Stimulated activated naive CD8-positive, alpha-beta T cell treated with anti-CD3 and anti-CD28 coated beads, Interleukin-15, Interleukin-2, amounts not matched to agents 100 ng/mL and 50 ng/mL, for 24 hours (primary cell): Measurements from ENCODE around the gene USP25.

Experiments used
- H3K27ac Mint-ChIP-seq: one replicate; pipeline ENCODE4 v1.8.0; 2021; ENCODE audit warnings: mild to moderate bottlenecking, mixed read lengths
- H3K27me3 Mint-ChIP-seq: one replicate; pipeline ENCODE4 v1.8.0; 2021; ENCODE audit warnings: mixed read lengths
- H3K36me3 Mint-ChIP-seq: one replicate; pipeline ENCODE4 v1.8.0; 2021; ENCODE audit warnings: low read depth, mixed read lengths
- H3K4me1 Mint-ChIP-seq: one replicate; pipeline ENCODE4 v1.8.0; 2021; ENCODE audit warnings: low read depth, mixed read lengths
- H3K4me3 Mint-ChIP-seq: one replicate; pipeline ENCODE4 v1.8.0; 2021; ENCODE audit warnings: mild to moderate bottlenecking, mixed read lengths
- H3K9me3 Mint-ChIP-seq: one replicate; pipeline ENCODE4 v1.8.0; 2021; ENCODE audit warnings: mixed read lengths

USP25 gene

DNA sequence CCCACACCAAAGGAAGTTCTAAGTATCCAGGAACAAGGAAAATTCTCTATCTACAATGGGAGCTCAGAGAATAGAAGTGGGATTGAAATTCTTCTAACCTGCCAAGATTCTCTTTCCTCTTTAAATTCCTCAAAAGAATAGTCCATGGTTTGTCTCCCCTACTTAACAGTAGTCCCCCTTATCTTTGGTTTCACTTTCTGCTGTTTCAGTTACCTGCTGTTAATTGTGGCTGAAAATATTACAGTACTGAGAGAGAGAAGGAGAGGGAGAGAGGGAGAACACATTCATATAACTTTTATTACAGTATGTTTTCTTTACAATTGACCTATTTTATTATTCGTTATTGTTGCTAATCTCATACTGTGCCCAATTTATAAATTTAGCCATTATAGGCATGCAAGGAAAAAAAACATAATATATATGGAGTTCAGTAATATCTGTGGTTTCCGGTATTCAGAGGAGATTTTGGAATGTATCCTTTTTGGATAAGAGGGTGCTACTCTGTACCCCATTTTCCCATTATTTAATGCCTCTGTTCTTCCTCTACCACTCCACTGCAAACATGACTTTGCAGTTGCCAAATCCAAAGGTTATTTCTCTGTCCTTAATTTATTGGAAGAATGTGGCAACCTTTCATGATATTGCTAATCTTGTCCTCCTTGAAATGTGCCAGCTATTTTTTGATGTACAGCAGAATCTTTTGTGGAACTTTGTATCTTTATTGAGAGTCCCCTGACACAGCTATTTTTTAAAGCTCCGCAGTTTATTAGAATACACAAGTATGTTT, 68.0 kb downstream of the USP25 start:
- Mint-ChIP-seq H3K4me1 (peaks cover 54% of the 10 kb centered on the region), H3K36me3 (peaks cover 39% of the 10 kb centered on the region), H3K27ac (no peak overlapping the region), H3K27me3 (no peaks in the 10 kb centered on the region), H3K4me3 (no peak overlapping the region), H3K9me3 (no peaks in the 10 kb centered on the region)

DNA sequence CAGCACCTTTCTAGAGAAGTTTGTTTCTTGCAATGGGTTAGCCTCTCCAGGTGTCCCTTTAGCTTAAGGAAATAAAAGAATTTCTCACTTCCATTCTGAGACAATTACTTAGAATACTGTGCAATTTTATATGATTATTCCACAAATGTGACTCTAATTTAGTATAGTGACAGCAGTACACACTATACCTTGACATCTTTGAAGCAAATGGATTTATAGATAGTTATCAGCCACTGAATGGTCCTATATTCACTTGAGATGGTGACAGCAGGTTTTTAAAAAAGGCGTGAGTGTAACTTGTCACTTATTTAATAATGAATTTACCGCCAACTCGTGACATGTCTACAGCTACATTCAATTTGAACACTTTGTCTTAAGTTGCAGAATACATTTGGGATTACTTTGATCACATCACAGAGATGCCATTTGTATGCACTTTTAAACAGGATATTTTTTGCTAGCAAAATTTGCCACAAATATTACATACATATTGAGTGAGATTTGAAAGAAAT, 71.6 kb downstream of the USP25 start:
- Mint-ChIP-seq H3K4me1 (peaks cover 36% of the 10 kb centered on the region), H3K27ac (no peak overlapping the region)

DNA sequence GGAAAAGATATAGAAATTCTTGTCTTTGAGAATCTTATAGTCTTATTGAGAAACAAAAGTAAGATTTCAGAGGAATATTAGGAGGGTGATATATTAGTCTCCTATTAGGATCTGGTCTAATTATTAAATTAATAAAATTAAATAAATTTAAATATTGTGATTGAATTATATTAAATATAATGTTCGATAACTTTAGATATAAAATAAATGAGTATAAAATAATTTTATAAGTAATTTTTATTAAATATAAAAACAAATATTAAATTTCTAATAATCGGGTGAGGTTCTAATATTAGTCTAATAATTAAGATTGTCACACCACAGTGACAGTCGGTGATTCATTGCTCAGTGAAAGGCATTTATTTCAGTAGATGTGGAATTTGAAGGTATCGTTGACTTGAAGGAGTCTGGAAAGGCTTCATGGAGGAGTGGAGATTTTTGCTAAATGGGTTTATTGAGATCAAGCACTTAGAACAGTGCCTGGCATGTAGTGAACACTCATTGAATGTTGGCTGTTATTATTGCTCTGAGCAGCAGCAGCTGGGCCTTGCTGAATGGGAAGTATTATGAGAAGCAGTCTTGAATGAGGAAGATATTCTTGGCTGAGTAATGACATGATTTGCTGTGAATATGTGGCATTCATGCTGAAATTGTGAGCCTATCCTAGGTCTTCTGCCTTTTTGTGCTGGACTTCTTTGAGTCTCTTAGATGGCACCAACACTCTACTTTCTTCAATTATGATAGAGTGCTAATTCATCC, 74.6 kb downstream of the USP25 start:
- Mint-ChIP-seq H3K4me3 (no peak overlapping the region), H3K9me3 (no peaks in the 10 kb centered on the region), H3K36me3 (peaks cover 47% of the 10 kb centered on the region), H3K4me1 (peaks cover 9% of the 10 kb centered on the region), H3K27me3 (no peaks in the 10 kb centered on the region), H3K27ac (no peak overlapping the region)

More for the DNA sequence above, 71.6 kb downstream of the USP25 start:
- Mint-ChIP-seq H3K36me3 (peaks cover 43% of the 10 kb centered on the region), H3K9me3 (no peaks in the 10 kb centered on the region), H3K27me3 (no peaks in the 10 kb centered on the region), H3K4me3 (no peak overlapping the region)

DNA sequence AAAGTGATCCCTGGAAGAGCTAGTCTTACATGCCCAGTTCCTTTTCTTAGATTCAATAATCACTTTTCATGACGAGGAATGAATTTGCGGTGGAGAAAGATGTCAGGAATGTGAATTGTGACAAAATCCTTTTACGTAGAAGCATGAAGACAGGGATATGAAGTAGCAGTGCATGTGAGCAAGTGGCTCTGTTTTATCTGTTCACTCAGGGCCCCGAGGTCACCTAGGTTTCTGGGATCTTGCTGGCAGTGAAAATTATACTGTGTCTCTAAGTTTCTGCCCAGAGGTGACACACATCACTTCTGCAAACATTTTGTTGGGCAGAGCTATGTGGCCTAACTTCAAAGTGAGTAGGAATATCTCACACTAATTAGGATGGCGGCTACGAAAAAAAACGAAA, 79.3 kb downstream of the USP25 start:
- Mint-ChIP-seq H3K9me3 (peaks cover 12% of the 10 kb centered on the region), H3K36me3 (peaks cover 73% of the 10 kb centered on the region), H3K4me1 (peaks cover 6% of the 10 kb centered on the region), H3K4me3 (no peak overlapping the region), H3K27ac (no peak overlapping the region), H3K27me3 (no peaks in the 10 kb centered on the region)

DNA sequence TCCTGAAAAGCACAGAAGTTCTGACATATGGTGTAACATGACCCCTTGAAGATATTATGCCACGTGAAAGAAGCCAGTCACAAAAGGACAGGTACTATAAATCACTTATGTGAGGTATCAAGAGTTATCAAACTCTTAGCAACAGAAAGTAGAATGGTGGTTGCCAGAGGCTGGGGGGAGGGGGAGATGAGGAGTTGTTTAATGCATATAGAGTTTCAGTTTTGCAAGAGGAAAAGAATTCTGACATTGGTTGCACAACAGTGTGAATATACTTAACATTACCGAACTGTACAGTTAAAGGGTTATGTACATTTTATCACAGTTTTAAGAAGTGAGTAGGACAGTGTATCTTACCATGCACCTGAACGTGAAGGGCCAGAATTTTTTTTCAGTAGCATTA, 80.0 kb downstream of the USP25 start:
- H3K36me3 Mint-ChIP-seq, result peaks cover 75% of the 10 kb centered on the region
- peaks cover 6% of the 10 kb centered on the region for H3K4me1 Mint-ChIP-seq
- no peak overlapping the region for H3K27ac Mint-ChIP-seq
- peaks cover 18% of the 10 kb centered on the region for H3K9me3 Mint-ChIP-seq
- H3K27me3 Mint-ChIP-seq, result no peaks in the 10 kb centered on the region
- no peak overlapping the region for H3K4me3 Mint-ChIP-seq

DNA sequence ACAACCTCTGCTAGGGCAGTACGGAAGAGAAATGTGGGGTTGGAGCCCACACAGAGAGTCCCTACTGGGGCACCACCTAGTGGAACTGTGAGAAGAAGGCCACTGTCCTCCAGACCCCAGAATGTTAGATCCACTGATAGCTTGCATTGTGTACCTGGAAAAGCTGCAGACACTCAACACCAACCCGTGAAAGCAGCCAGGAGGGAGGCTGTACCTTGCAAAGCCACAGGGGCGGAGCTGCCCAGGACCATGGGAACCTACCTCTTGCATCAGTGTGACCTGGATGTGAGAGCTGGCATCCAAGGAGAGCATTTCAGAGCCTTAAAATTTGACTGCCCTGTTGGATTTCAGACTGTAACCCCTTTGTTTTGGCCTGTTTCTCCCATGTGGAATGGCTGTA, 85.5 kb downstream of the USP25 start:
- Mint-ChIP-seq H3K4me3 (no peak overlapping the region), H3K4me1 (peaks cover 19% of the 10 kb centered on the region), H3K27me3 (no peaks in the 10 kb centered on the region), H3K9me3 (peaks cover 38% of the 10 kb centered on the region), H3K27ac (no peak overlapping the region), H3K36me3 (peaks cover 93% of the 10 kb centered on the region)

DNA sequence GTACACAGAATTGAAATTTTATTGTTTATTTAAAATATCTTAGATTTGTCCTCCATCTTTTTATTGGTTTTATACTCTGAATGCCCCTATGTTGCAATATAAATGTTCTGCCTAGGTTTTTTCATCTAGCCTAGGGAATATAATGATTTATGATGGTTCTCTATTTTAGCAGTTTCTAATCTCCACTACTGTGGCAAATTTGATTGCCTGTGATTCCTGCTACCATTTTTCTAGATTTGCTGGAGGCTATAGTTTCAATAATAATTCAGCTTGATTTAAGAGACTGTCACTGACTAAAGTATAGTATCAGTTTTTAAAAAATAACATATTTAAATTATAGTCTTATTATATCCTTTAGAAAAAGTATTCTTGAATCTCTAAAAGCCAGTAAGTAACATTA, 90.5 kb downstream of the USP25 start:
- Mint-ChIP-seq H3K9me3 (peaks cover 20% of the 10 kb centered on the region), H3K4me1 (peaks cover 55% of the 10 kb centered on the region), H3K4me3 (no peak overlapping the region), H3K36me3 (peaks cover 59% of the 10 kb centered on the region), H3K27ac (no peak overlapping the region), H3K27me3 (no peaks in the 10 kb centered on the region)

DNA sequence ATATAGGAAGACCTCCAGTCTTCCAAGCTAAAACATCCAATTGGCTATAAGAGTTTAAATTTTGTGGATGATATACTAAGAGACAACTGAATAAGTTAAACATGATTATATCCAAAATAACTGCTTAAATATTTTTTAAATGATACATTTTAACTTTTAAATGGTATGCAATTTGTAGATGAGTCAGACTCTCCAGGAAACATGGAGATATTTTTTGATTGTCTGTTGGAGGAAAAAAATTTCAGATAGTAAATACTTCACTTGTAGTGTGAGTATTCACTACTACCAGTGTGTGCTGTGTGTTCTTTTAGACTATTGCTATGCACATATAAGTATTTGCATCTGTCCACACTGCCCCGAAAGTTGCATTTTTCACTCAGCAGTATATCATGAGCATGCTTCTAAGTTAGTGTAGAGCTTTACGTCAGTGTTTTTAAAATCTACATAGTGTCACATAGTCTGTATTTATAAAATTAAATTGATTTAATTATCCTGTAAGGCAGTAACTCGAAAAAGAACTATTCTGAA, 91.1 kb downstream of the USP25 start:
- H3K4me3 Mint-ChIP-seq, result no peak overlapping the region
- peaks cover 53% of the 10 kb centered on the region for H3K36me3 Mint-ChIP-seq
- H3K4me1 Mint-ChIP-seq, result peaks cover 53% of the 10 kb centered on the region
- H3K27ac Mint-ChIP-seq, result no peak overlapping the region
- H3K9me3 Mint-ChIP-seq, result peaks cover 15% of the 10 kb centered on the region
- no peaks in the 10 kb centered on the region for H3K27me3 Mint-ChIP-seq

DNA sequence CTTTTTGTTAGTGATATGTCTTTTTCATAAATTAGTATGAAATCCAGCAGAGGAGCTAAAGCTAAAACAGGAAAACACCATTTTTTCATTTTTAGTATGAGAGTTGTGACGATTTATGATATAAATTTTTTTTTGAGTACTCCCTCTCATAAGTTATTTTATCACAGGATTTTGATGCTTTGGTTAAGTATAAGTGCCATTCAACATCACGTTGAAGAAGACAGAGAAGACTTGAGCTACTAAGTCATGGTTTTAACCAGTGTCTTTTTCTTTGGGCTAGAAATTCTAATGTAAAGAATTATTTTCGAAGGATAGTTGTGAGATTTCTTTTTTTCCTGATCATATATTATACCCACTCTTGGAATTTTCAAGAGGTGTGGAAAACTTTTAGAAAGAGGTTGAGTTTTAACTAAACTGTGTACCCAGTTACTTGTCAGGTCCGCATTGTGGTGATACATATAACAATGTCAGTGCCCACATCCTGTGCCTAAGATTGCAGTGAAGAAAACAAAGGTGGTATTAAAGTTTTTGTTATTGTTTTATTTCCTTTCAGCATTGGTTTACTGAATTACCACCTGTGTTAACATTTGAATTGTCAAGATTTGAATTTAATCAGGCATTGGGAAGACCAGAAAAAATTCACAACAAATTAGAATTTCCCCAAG, 93.8 kb downstream of the USP25 start:
- no peaks in the 10 kb centered on the region for H3K9me3 Mint-ChIP-seq
- H3K4me1 Mint-ChIP-seq, result peaks cover 42% of the 10 kb centered on the region
- H3K27ac Mint-ChIP-seq, result peak overlapping the region; percentile 68
- peak overlapping the region; percentile 25 for H3K4me3 Mint-ChIP-seq
- H3K36me3 Mint-ChIP-seq, result peaks cover 35% of the 10 kb centered on the region
- H3K27me3 Mint-ChIP-seq, result no peaks in the 10 kb centered on the region

DNA sequence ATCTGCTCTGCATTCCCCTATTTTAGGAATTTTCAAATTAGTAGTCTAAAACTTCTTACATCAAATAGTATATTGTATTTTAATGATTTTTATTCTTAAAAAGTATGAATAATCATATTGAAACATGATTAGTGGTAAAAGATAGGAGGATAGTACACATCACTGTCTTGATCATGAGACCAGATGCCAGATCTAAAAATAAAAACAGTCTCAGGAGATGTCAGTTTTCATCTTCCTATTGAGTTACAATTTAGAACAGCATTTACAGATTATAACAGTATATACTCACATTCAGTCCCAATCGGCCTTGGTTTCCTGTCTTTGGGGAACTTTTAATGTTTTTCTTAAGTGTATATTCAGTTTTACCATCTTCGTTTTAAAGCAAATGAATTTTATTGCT, 95.9 kb downstream of the USP25 start:
- Mint-ChIP-seq H3K9me3 (no peaks in the 10 kb centered on the region), H3K36me3 (peaks cover 17% of the 10 kb centered on the region), H3K4me3 (no peak overlapping the region), H3K27me3 (no peaks in the 10 kb centered on the region), H3K4me1 (peaks cover 42% of the 10 kb centered on the region), H3K27ac (no peak overlapping the region)

DNA sequence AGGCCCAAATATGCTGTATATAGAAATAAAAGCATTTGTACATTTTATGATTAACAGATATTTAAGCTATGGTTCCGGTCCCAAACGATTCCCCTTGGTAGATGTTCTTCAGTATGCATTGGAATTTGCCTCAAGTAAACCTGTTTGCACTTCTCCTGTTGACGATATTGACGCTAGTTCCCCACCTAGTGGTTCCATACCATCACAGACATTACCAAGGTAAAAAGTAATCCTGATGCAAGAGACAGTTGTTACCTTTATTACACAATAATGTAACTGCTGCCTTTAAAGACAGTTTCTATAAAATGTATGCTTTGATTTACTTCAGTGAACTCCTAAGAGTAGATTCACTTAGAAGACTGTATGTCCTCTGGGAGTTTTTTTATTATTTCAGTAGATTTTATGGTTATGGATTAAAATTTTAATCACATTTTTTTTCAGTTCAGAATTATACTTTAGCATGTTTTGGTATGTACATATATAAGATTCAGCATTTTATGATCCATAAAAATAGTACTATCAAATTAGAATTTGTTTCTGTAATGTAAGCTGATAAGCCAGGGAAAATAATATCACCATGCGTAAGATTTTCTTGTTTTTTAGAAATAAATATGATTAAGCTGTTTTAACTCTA, 96.5 kb downstream of the USP25 start:
- H3K27me3 Mint-ChIP-seq, result no peaks in the 10 kb centered on the region
- peaks cover 21% of the 10 kb centered on the region for H3K36me3 Mint-ChIP-seq
- H3K27ac Mint-ChIP-seq, result no peak overlapping the region
- peaks cover 40% of the 10 kb centered on the region for H3K4me1 Mint-ChIP-seq
- no peak overlapping the region for H3K4me3 Mint-ChIP-seq
- H3K9me3 Mint-ChIP-seq, result no peaks in the 10 kb centered on the region

DNA sequence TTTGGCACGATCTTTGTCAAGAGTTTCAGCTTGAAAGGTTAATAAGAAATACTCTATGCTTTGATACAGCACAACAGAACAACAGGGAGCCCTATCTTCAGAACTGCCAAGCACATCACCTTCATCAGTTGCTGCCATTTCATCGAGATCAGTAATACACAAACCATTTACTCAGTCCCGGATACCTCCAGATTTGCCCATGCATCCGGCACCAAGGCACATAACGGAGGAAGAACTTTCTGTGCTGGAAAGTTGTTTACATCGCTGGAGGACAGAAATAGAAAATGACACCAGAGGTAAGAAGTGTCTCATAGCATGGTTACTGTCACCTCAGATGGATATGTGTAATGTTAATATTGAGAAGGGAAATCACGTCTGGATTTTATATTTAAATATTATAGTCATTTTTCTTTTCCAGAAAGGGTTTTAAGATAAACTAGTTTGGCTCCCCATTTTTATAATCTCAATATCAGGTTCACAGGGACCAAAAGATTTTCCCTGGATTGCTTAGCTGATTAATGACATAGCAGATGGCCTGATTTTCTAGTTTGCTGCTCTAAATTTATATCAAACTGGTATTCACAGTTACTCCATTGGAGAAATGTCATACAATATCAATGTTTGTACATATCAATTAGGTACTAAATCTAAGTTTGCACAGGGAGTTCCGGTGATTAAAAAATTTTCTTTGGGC, 97.3 kb downstream of the USP25 start:
- Mint-ChIP-seq H3K4me3 (no peak overlapping the region), H3K9me3 (no peaks in the 10 kb centered on the region), H3K36me3 (peaks cover 24% of the 10 kb centered on the region), H3K27ac (no peak overlapping the region), H3K4me1 (peaks cover 43% of the 10 kb centered on the region), H3K27me3 (no peaks in the 10 kb centered on the region)

DNA sequence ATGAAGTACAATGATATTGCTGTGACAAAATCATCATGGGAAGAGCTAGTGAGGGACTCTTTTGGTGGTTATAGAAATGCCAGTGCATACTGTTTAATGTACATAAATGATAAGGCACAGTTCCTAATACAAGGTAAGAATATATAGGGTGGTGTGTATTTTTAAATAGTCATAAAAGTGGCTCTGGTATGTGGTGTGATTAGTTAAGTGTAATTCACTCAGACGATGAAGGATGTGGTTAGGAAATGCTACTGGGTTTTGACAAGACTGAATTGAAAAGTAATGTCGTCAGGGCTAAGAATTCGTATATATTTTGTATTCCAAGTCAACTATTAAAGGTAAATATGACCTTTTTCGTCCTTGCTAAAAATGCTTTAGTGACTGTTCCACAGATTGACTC, 101.7 kb downstream of the USP25 start:
- peaks cover 34% of the 10 kb centered on the region for H3K36me3 Mint-ChIP-seq
- no peak overlapping the region for H3K27ac Mint-ChIP-seq
- H3K27me3 Mint-ChIP-seq, result no peaks in the 10 kb centered on the region
- H3K4me1 Mint-ChIP-seq, result peaks cover 11% of the 10 kb centered on the region
- H3K4me3 Mint-ChIP-seq, result no peak overlapping the region
- no peaks in the 10 kb centered on the region for H3K9me3 Mint-ChIP-seq

DNA sequence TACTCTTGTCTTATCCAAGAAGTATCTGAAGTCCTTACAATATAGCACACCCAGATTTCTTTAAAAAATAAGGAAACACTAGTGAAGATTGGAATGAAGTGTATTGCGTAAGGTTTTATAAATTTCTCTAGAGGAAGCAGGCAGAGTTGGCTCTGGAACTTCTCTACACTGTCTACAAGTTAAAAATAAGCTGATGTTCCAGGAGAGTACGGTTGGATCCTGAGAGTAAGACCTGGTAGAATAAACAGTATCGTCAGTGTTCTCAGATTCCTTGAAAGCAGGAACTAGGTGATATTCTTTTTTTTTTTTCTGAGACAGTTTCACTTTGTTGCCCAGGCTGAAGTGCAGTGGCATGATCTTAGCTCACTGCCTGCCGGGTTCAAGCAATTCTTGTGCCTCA, 107.9 kb downstream of the USP25 start:
- no peaks in the 10 kb centered on the region for H3K27me3 Mint-ChIP-seq
- no peaks in the 10 kb centered on the region for H3K9me3 Mint-ChIP-seq
- H3K4me1 Mint-ChIP-seq, result no peaks in the 10 kb centered on the region
- peaks cover 13% of the 10 kb centered on the region for H3K36me3 Mint-ChIP-seq
- no peak overlapping the region for H3K4me3 Mint-ChIP-seq
- no peak overlapping the region for H3K27ac Mint-ChIP-seq
